Heart left ventricle (tissue), 16 donors: ENCODE measurements around the gene TOGARAM2. TPM values are rescaled to one million over a fixed set of nuclear protein-coding genes. Genes with fewer than 3 reads are reported as not detected.
A peak's percentile ranks its signal among the peaks of the same experiment; 100 is the strongest.

Experiments
- ATAC-seq, 4 donors: fragments of 200-7000 bp; cut with Tn5 transposase; one replicate each; pipeline ENCODE4 v1.9.1; 2020 to 2022; ENCODE audit warnings: moderate library complexity in 4 of 4, mild to moderate bottlenecking in 3 of 4, moderate number of reproducible peaks in 1 of 4
- DNase-seq, 5 donors: peaks; one replicate each; pipeline ENCODE4 v3.0.0-alpha.2; 2020
- H3K27ac ChIP-seq, 12 donors: fragments of 200-600 bp; sonication (generic) in 4 of 12; one replicate each; pipeline versions ENCODE4 v1.5.0 to v1.8.0; 2016 to 2022; ENCODE audit warnings: mild to moderate bottlenecking in 2 of 12
- H3K27me3 ChIP-seq, 9 donors: fragments of 200-600 bp; sonication (generic) in 2 of 9; one replicate each; pipeline versions ENCODE4 v1.5.1 to v1.8.0; 2016 to 2022; ENCODE audit warnings: mild to moderate bottlenecking in 3 of 9
- H3K36me3 ChIP-seq, 9 donors: fragments of 200-600 bp; sonication (generic) in 2 of 9; one replicate each; pipeline versions ENCODE4 v1.5.0 to v1.8.0; 2018 to 2022; ENCODE audit warnings: mild to moderate bottlenecking in 2 of 9
- H3K4me1 ChIP-seq, 12 donors: fragments of 200-600 bp; sonication (generic) in 4 of 12; one replicate each; pipeline versions ENCODE4 v1.5.0 to v1.8.0; 2016 to 2022; ENCODE audit warnings: mild to moderate bottlenecking in 3 of 12
- H3K4me3 ChIP-seq, 12 donors: fragments of 200-600 bp; sonication (generic) in 4 of 12; one replicate each; pipeline versions ENCODE4 v1.5.0 to v1.8.0; 2017 to 2022; ENCODE audit warnings: mild to moderate bottlenecking in 9 of 12, moderate library complexity in 4 of 12
- H3K9me3 ChIP-seq, 12 donors: fragments of 200-600 bp; sonication (generic) in 4 of 12; one replicate each; pipeline versions ENCODE4 v1.5.0 to v1.8.0; 2016 to 2022; ENCODE audit warnings: mild to moderate bottlenecking in 1 of 12
- POLR2A ChIP-seq, 2 donors: fragments of 450-650 bp; IDR thresholded peaks; one replicate each; pipeline ENCODE4 v1.6.1; 2017; ENCODE audit warnings: antibody characterized with exemption in 2 of 2, mild to moderate bottlenecking in 2 of 2, moderate library complexity in 2 of 2
- WGBS, 4 donors: extraction: QIAGEN DNeasy Blood & Tissue Kit in 2 of 4; methylation state at CpG; one replicate each; pipeline versions ENCODE4 v1.1.5 to v1.1.7; 2013 to 2018; 5-methylcytosine and 5-hydroxymethylcytosine counted together
- intact Hi-C, 10 donors: fragments of 100-400 bp; cut with DNase I; formaldehyde crosslinking; loops; one replicate each; pipeline versions ENCODE4 v1.11.1 to v1.14.2; 2022
- polyA plus RNA-seq, 2 donors: library from polyadenylated mRNA; stranded (reverse); fragments of 200-250 nt; gene quantifications; one replicate each; pipeline ENCODE4 v1.2.3, GENCODE V29; 2013
- total RNA-seq, 9 donors: library from RNA; depleted of rRNA in 2 of 9; stranded (reverse); fragments of >200 nt in 2 of 9; fragmentation: NEBNext Ultra II Directional in 3 of 9; extraction: Animal tissue kit (Norgen Biotek cat#: 25700) in 3 of 9; gene quantifications; one replicate each; pipeline versions ENCODE4 v1.1.0 to v1.2.4, GENCODE V29; 2016 to 2023
- TF ChIP-seq, protein P1 (sequence below), 12 donors: fragments of 200-600 bp; sonication (generic) in 4 of 12; IDR thresholded peaks; one replicate each; pipeline versions ENCODE4 v1.5.0 to v1.8.0; 2018 to 2022; ENCODE audit warnings: antibody characterized with exemption in 12 of 12, mild to moderate bottlenecking in 5 of 12
- donor health status: ischemic (EF 13 %, LVEDD 7.1; RV severe dilation, severe dysfunction).
- donor health status: healthy with polysubstance abuse.
- donor health status: DM: no; HTN: yes; CAD: no.
- donor health status: DM: no; HTN: no; CAD: no.
- donor health status: ischemic (EF 25% LVEDD 6.9; RV normal size, moderate dysfunction).
- donor health status: ischemic (EF 25% LVEDD 5.7; RV mildly dilated, moderate dysfunction).
- donor health status: healthy.
- donor health status: DM: yes; HTN: yes; CAD: no.
- donor health status: ischemic (EF 35%, LVEDD 5.7; RV mildly dilated, moderate dysfunction).
- donor health status: nonischemic (EF 11% LVEDD 7.7; RV severe dilation, severe dysfunction).
- donor health status: DM: yes; HTN: yes; CAD: no.
- donor health status: PGD.
- donor health status: ischemic (EF 29% LVEDD 5.4; RV normal size, mild dysfunction).
- donor health status: nonischemic (EF 23%, LVEDD 6.1; RV moderate dilation, normal function).

Gene TOGARAM2
- total and polyA plus RNA-seq, 11 donors: 0.24 to 23.9 (median 6.2) TPM

DNA sequence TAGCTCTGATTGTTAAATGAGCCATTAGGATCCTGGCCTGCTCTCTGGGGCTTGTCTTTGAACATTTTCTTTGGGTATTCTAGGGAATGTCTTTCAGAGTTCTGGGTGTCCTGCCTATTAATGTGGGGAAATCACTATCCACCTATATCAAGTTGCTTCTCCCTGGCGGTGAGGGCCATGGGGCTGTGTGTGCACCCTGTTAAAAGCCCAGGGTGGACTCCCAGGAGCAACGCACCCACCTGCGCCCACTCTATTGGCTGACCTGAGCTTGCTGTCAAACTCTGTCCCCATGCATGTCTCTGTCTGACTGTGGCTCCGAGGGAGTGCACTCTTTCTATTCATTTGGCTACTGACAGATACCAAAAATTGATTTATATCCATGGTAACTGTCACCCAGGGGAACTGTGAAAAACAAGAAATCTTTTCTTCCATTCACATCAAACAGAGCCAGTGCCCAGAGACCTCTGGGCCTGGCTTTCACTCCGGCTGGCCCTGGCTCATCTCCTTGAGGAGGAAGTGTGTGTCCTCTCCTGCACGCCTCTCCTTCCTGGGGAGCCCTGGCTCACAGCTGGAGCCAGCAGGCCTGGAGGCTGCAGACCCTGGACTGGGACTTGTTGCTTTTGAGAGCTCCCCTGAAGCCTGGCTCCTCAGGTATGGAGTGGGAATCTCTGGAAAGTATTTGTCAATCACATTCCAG lies 10.5 kb upstream of the TOGARAM2 start:
- peaks cover 0 to 10% (median 0%) of the 10 kb centered on the region in 12 donors for H3K9me3 ChIP-seq
- no peaks in the 10 kb centered on the region for H3K4me1 ChIP-seq
- intact Hi-C loops: loop anchor here in 1 of 10 donors (5.0 kb wide), 1 partner anchor 157 kb away; no protein-coding TSS in a partner anchor
- H3K36me3 ChIP-seq: no peaks in the 10 kb centered on the region
- TF ChIP-seq, protein P1, sequence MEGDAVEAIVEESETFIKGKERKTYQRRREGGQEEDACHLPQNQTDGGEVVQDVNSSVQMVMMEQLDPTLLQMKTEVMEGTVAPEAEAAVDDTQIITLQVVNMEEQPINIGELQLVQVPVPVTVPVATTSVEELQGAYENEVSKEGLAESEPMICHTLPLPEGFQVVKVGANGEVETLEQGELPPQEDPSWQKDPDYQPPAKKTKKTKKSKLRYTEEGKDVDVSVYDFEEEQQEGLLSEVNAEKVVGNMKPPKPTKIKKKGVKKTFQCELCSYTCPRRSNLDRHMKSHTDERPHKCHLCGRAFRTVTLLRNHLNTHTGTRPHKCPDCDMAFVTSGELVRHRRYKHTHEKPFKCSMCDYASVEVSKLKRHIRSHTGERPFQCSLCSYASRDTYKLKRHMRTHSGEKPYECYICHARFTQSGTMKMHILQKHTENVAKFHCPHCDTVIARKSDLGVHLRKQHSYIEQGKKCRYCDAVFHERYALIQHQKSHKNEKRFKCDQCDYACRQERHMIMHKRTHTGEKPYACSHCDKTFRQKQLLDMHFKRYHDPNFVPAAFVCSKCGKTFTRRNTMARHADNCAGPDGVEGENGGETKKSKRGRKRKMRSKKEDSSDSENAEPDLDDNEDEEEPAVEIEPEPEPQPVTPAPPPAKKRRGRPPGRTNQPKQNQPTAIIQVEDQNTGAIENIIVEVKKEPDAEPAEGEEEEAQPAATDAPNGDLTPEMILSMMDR (IDR thresholded peaks at IDR 0.05): no peak
- TF ChIP-seq POLR2A (IDR thresholded peaks at IDR 0.05): no peak
- H3K27me3 ChIP-seq: no peaks in the 10 kb centered on the region
- WGBS, 4 donors: 77 to 93% (median 84%) methylated on average over 6 of the region's 6 CpGs
- no peak overlapping the region for H3K4me3 ChIP-seq
- DNase-seq (no peak), ATAC-seq (no peak)
- H3K27ac ChIP-seq: no peak overlapping the region

DNA sequence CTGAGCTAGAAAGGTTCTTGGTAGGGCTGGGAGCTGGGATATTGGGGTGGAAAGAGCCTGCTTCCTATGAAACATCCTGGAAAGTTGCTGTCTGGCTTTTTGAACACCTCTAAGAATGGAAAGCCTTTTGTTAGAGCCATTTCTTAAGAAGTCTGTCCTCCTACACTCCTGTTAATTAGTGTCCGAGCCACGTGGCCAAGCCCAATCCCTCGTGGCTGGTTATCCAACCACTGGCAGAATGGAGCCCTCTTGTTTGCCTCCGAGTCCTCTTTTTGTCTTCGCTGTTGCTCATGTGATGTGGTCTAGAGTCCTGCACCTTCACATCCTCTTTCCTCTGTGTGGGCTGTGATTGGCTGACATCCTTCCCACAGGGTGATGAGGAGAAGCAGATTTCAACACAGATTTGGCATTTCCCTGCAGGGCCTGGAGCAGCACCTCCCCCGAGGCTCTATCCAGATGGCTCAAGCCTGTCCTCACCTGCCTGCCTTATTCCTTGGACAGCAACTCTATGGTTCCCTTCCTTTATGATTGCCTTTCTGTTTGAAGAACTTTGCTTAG lies 8.2 kb upstream of the TOGARAM2 start:
- Histone ChIP-seq H3K27me3 (no peaks in the 10 kb centered on the region), H3K36me3 (no peaks in the 10 kb centered on the region), H3K4me3 (no peak overlapping the region), H3K4me1 (peaks cover 0 to 15% (median 0%) of the 10 kb centered on the region in 12 donors), H3K27ac (no peak overlapping the region), H3K9me3 (peaks cover 0 to 10% (median 0%) of the 10 kb centered on the region in 12 donors)
- DNase-seq: no peak
- no peak for ATAC-seq
- no peak for TF ChIP-seq POLR2A (IDR thresholded peaks at IDR 0.05)
- TF ChIP-seq, protein P1 (IDR thresholded peaks at IDR 0.05): no peak
- WGBS, 4 donors: 73 to 88% (median 79%) methylated on average over 6 of the region's 6 CpGs
- intact Hi-C loops: loop anchor here in 1 of 10 donors (5.0 kb wide), 1 partner anchor 154 kb away; no protein-coding TSS in a partner anchor

DNA sequence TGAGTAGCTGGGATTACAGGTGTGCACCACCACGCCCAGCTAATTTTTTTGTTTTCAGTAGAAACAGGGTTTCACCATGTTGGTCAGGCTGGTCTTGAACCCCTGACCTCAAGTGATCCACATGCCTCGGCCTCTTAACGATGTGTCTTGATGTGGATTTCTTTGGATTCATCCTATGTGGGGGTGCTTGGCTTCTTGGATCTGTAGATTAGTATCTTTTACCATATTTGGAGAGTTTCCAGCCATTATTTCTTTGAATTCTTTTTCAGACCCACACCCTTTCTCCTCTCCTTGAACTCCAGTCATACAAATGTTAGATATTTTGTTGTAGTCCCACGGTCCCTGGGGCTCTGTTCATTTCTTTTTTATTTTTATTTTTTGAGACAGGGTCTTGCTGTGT lies 6.8 kb upstream of the TOGARAM2 start:
- intact Hi-C loops: loop anchor here in 1 of 10 donors (5.0 kb wide), 1 partner anchor 153 kb away; no protein-coding TSS in a partner anchor
- H3K4me3 ChIP-seq: no peak overlapping the region
- ATAC-seq: no peak
- TF ChIP-seq POLR2A (IDR thresholded peaks at IDR 0.05): no peak
- TF ChIP-seq, protein P1 (IDR thresholded peaks at IDR 0.05): no peak
- WGBS, 4 donors: 93 to 96% (median 95%) methylated on average over 4 of the region's 4 CpGs
- H3K27ac ChIP-seq: no peak overlapping the region
- peaks cover 0 to 15% (median 0%) of the 10 kb centered on the region in 12 donors for H3K4me1 ChIP-seq
- no peak for DNase-seq
- no peaks in the 10 kb centered on the region for H3K27me3 ChIP-seq
- H3K36me3 ChIP-seq: no peaks in the 10 kb centered on the region
- peaks cover 0 to 10% (median 0%) of the 10 kb centered on the region in 12 donors for H3K9me3 ChIP-seq

DNA sequence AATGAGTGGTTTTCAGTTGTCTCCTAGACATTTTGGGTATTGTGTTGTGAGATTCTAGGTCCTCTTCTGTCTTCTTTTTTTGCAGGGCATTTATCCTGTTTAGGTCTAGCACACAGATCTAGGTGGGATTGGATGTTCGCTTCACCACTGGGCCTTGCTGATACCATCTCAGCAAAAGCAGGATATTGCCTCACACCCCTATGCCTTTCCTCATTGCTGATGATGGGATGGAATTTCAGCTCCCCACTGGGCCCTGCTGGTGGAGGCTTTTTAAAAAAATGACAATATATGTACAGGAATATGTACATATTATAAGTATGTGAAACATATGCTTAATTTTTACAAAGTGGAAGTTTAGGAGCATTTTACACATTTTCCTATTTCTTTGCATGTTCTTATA lies 5.4 kb upstream of the TOGARAM2 start:
- TF ChIP-seq, protein P1 (IDR thresholded peaks at IDR 0.05): no peak
- TF ChIP-seq POLR2A (IDR thresholded peaks at IDR 0.05): no peak
- no peak overlapping the region for H3K4me3 ChIP-seq
- no peaks in the 10 kb centered on the region for H3K27me3 ChIP-seq
- H3K9me3 ChIP-seq: peaks cover 0 to 10% (median 0%) of the 10 kb centered on the region in 12 donors
- ATAC-seq (no peak), DNase-seq (no peak)
- H3K4me1 ChIP-seq: peaks cover 0 to 21% (median 5%) of the 10 kb centered on the region in 12 donors
- intact Hi-C loops: loop anchor here in 2 of 10 donors (5.0 kb wide), 1 partner anchor 37 kb away; no protein-coding TSS in a partner anchor
- H3K36me3 ChIP-seq: no peaks in the 10 kb centered on the region
- H3K27ac ChIP-seq: peak overlapping the region in 1 of 12 donors; percentile 72
- WGBS, 4 donors: 73 to 97% (median 88%) methylated on average over 1 of the region's 1 CpG
